HUDEP-2 (cell line): ENCODE measurements around the gene MAP2K3.

Experiments
- DNase-seq, 76 experiments: peaks; one replicate each; lab custom pipeline; 2025; ENCODE audit not compliant: unreplicated experiment in 76 of 76; lab: John Stamatoyannopoulos, UW

The MAP2K3 gene

DNA sequence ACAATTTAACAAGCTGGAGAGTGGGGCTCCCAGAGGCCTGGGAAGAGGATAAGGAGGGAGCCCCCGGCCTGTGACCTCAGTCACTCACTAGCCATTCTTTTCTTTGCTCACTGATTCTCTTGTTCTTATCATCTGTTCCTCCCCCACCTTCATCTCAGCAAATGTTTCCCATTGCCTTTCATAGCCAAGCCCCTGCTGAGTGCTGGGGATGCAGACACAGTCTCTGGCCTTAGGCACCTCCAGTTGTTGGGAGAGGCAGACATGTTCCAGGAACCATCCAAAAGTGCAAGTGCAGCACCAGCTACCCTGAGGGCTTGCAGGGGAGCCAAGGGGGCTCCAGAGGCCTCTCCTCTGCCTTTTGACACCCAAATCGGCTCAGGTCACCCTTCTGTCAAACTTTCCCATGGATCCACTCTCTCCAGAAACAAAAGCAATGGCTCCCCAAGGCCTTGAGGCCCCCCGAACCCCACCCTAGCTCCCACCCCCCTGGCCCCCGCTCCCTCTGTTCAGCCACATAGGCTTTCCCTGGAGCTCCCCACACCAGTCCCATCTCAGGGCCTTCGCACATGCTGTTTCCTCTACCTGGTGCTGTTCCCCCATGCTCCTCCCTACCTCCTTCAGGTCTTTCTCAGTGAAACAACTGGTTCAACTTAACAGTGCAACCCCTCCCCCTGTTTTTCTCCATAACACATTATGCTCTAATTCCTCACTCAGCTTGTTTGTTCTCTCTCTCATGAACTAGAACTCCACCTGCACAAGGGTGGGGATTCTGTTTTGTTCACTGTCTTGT, 76.7 kb downstream of the MAP2K3 start:
- DNase-seq: no peak

DNA sequence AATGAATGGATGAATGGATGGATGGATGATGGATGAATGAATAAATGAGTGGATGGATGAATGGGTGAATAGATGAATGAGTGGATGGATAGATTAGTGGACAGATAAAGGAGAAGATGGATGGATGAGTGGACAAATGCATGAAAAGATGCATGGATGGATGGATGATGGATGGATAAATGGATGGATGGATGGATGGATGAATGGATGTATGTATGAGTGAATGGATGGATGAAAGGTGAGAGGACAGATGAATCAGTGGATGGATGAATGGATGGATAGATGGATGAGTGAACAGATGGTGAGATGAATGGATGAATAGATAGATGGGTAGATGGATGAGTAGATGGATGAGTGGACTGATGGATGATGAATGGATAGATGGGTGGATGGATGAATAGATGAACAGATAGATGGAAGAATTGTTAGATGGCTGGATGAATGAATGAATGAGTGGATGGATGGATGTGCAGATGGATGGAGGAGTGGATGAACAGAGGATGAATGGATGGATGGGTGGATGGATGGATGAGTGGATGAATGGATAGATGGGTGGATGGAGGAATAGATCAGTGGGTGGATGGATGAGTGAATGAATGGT, 77.9 kb downstream of the MAP2K3 start:
- DNase-seq: no peak

DNA sequence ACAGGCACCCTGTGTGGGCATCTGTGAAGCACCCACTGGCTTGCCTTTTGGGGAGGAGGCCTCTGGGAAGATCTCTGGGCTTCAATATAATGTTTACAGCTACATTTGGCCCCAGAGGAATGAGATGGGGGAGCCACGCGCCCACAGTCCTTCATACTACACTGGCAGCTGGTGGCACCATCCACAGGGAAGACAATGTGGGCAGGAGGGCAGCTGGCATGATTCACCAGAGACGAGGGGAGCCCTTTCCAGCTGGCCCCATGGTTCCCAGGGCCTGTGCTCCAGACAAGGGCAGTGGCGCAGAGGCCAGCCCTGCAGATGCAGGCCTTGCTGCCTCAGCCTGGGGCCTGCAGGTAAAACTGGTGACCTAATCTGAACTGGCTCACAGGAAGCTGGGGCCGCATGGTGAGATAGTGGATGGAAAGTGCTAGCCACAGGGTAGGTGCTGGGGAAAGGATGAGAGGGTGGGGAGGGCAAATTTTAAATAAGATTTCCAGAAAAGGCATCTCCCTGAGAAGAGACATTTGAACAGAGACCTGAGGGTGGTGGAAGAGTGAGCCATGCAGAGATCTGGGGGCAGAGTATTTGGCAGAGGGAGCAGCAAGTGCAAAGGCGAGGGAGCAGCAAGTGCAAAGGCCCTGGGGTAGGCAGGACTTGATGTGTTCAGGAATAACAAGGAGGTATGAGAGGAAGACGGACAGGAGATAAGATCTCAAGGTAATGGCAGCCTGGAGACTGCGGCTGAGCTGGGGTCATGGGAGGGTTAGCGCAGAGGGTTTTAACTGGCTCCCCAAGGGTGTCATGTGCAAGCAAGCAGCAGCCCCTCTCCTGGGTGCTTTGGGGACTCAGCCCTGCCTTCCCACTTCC, 79.5 kb downstream of the MAP2K3 start:
- DNase-seq: no peak
